HCT116 (cell line): ENCODE data around the gene TMEM184B. TPM values are rescaled to one million over a fixed set of nuclear protein-coding genes. Genes with fewer than 3 reads are reported as not detected.

Source experiments
- ATAC-seq: fragments of 200-7000 bp; cut with Tn5 transposase; 2 replicates; pipeline ENCODE4 v1.9.1; 2020; ENCODE audit warnings: mild to moderate bottlenecking, moderate library complexity
- BruUV-seq: library from RNA; stranded (reverse); fragments of 400-500 nt; replicated peaks from 2 replicates; lab custom pipeline; 2021; lab: Mats Ljungman, UMichigan
- CTCF ChIA-PET: fragments of 300-600 bp; sonication (Branson Sonifier 250); formaldehyde crosslinking; loops from one replicate; lab custom pipeline; 2021; ENCODE audit warnings: antibody characterized with exemption; lab: Charles Lee
- POLR2A ChIA-PET: fragments of 300-600, 350-600 bp; sonication (Branson Sonifier 250); formaldehyde crosslinking; loops from one replicate; lab custom pipeline; 2021; ENCODE audit warnings: antibody characterized with exemption; lab: Charles Lee
- RAD21 ChIA-PET, 2 experiments: fragments of 300-600 bp; sonication (Branson Sonifier 250); formaldehyde crosslinking; loops; one replicate each; lab custom pipeline; 2023; ENCODE audit warnings: low total read pairs in 2 of 2; ENCODE audit not compliant: uncharacterized antibody in 2 of 2, unreplicated experiment in 2 of 2, low non-redundant PET in 1 of 2; lab: Charles Lee
- DNase-seq: peaks from one replicate; pipeline ENCODE4 v3.0.0-alpha.2; 2010; ENCODE audit warnings: low read depth, low spot score
- H2AFZ ChIP-seq: fragments of 200-600 bp; shearing (Covaris generic), sonication (generic); 2 replicates; pipeline ENCODE4 v1.6.1; 2017; ENCODE audit warnings: low read depth, mixed run types, mixed read lengths, antibody characterized with exemption, low read length; ENCODE audit not compliant: poor library complexity, severe bottlenecking
- H3K27ac ChIP-seq: 2 replicates; pipeline ENCODE4 v1.5.1; 2012; ENCODE audit warnings: low read depth, low read length
- H3K27me3 ChIP-seq: fragments of 200-600 bp; sonication (generic); 2 replicates; pipeline ENCODE4 v1.6.1; 2016; ENCODE audit warnings: mixed run types, low read length, mixed read lengths; ENCODE audit not compliant: insufficient read depth
- H3K36me3 ChIP-seq, 2 experiments: fragments of 200-500 bp in 1 of 2; fragments of 200-600 bp in 1 of 2; sonication (Bioruptor generic) in 1 of 2; sonication (generic) in 1 of 2; 2 replicates each; pipeline versions ENCODE4 v1.5.1 to v1.6.1; 2014 to 2016; ENCODE audit warnings: low read length in 2 of 2, inconsistent platforms in 1 of 2, mixed read lengths in 1 of 2, mixed run types in 1 of 2; ENCODE audit not compliant: insufficient read depth in 2 of 2, control insufficient read depth in 1 of 2
- H3K4me1 ChIP-seq, 2 experiments: fragments of 200-600 bp in 1 of 2; sonication (generic) in 1 of 2; 2 replicates each; pipeline versions ENCODE4 v1.5.1 to v1.6.1; 2012 to 2017; ENCODE audit warnings: low read length in 2 of 2, inconsistent platforms in 1 of 2, mild to moderate bottlenecking in 1 of 2, mixed read lengths in 1 of 2, mixed run types in 1 of 2, moderate library complexity in 1 of 2; ENCODE audit not compliant: insufficient read depth in 2 of 2, control insufficient read depth in 1 of 2
- H3K4me2 ChIP-seq: fragments of 200-600 bp; sonication (generic); 2 replicates; pipeline ENCODE4 v1.6.1; 2017; ENCODE audit warnings: mixed run types, low read length, mixed read lengths
- H3K4me3 ChIP-seq, 2 experiments: fragments of 200-600 bp in 1 of 2; sonication (generic) in 1 of 2; replicated peaks in 1 of 2; 2 replicates each; pipeline ENCODE4 v1.5.1; 2011 to 2016; ENCODE audit warnings: low read length in 2 of 2, control low read depth in 1 of 2, low read depth in 1 of 2, mild to moderate bottlenecking in 1 of 2, mixed read lengths in 1 of 2, mixed run types in 1 of 2
- H3K79me2 ChIP-seq: fragments of 200-600 bp; sonication (generic); 2 replicates; pipeline ENCODE4 v1.6.1; 2017; ENCODE audit warnings: mild to moderate bottlenecking, mixed run types, low read length, moderate library complexity, mixed read lengths; ENCODE audit not compliant: insufficient read depth
- H3K9ac ChIP-seq: fragments of 200-600 bp; sonication (generic); 2 replicates; pipeline ENCODE4 v1.6.1; 2016; ENCODE audit warnings: low read length, mixed read lengths
- H3K9me2 ChIP-seq: fragments of 200-600 bp; sonication (generic), shearing (Covaris generic); 2 replicates; pipeline ENCODE4 v1.6.1; 2017; ENCODE audit warnings: mixed run types, mild to moderate bottlenecking, moderate library complexity; ENCODE audit not compliant: insufficient read depth
- H3K9me3 ChIP-seq, 2 experiments: fragments of 200-500 bp in 1 of 2; fragments of 200-600 bp in 1 of 2; sonication (Bioruptor generic) in 1 of 2; sonication (generic) in 1 of 2; 2 replicates each; pipeline ENCODE4 v1.6.1; 2014 to 2017; ENCODE audit warnings: low read length in 2 of 2, mixed read lengths in 2 of 2, inconsistent platforms in 1 of 2, low read depth in 1 of 2, mild to moderate bottlenecking in 1 of 2, mixed run types in 1 of 2, moderate library complexity in 1 of 2; ENCODE audit not compliant: control insufficient read depth in 1 of 2, insufficient read depth in 1 of 2
- H4K20me1 ChIP-seq: fragments of 200-600 bp; sonication (generic), shearing (Covaris generic); 2 replicates; pipeline ENCODE4 v1.6.1; 2017; ENCODE audit warnings: mixed run types, mild to moderate bottlenecking, moderate library complexity; ENCODE audit not compliant: insufficient read depth
- CBX3 ChIP-seq: IDR thresholded peaks from 2 replicates; pipeline ENCODE4 v1.6.1; 2012; ENCODE audit warnings: low read depth
- CEBPB ChIP-seq: IDR thresholded peaks from 2 replicates; pipeline ENCODE4 v1.6.1; 2012; ENCODE audit warnings: low read depth
- FOSL1 ChIP-seq: IDR thresholded peaks from 2 replicates; pipeline ENCODE4 v1.6.1; 2012; ENCODE audit warnings: low read depth
- SIN3A ChIP-seq: IDR thresholded peaks from 2 replicates; pipeline ENCODE4 v1.6.1; 2012; ENCODE audit warnings: low read depth
- YY1 ChIP-seq: IDR thresholded peaks from 2 replicates; pipeline ENCODE4 v1.6.1; 2011; ENCODE audit warnings: low read length, low read depth, moderate library complexity, mild to moderate bottlenecking; ENCODE audit not compliant: insufficient replicate concordance; ENCODE audit errors: extremely low read depth
- intact Hi-C: fragments of 100-400 bp; cut with micrococcal nuclease; formaldehyde crosslinking; loops from 2 replicates; pipeline ENCODE4 v1.10.0; 2022
- total RNA-seq: library from RNA; stranded (reverse); gene quantifications from one replicate; pipeline ENCODE4 v1.2.1, GENCODE V29; 2021; ENCODE audit not compliant: unreplicated experiment
- TF ChIP-seq, protein P1 (sequence below): IDR thresholded peaks from 2 replicates; pipeline ENCODE4 v1.6.1; 2011; ENCODE audit warnings: mild to moderate bottlenecking, low read length, moderate library complexity; ENCODE audit not compliant: insufficient replicate concordance; ENCODE audit errors: extremely low read depth
- TF ChIP-seq, protein P2 (sequence below), 3 experiments: fragments of 200-600 bp in 1 of 3; sonication (generic) in 1 of 3; IDR thresholded peaks in 2 of 3; conservative IDR thresholded peaks in 1 of 3; 2 replicates each; pipeline ENCODE4 v1.5.1; 2012 to 2017; ENCODE audit warnings: low read depth in 2 of 3, low read length in 2 of 3, antibody characterized with exemption in 1 of 3, borderline replicate concordance in 1 of 3, control low read depth in 1 of 3, mild to moderate bottlenecking in 1 of 3, mixed read lengths in 1 of 3, mixed run types in 1 of 3, moderate library complexity in 1 of 3; ENCODE audit not compliant: insufficient read depth in 1 of 3
- TF ChIP-seq, protein P3 (sequence below): IDR thresholded peaks from 2 replicates; pipeline ENCODE4 v1.6.1; 2012; ENCODE audit warnings: low read depth

Gene TMEM184B
- total RNA-seq, 1 experiment from 2014 or later: 66.0 TPM

DNA sequence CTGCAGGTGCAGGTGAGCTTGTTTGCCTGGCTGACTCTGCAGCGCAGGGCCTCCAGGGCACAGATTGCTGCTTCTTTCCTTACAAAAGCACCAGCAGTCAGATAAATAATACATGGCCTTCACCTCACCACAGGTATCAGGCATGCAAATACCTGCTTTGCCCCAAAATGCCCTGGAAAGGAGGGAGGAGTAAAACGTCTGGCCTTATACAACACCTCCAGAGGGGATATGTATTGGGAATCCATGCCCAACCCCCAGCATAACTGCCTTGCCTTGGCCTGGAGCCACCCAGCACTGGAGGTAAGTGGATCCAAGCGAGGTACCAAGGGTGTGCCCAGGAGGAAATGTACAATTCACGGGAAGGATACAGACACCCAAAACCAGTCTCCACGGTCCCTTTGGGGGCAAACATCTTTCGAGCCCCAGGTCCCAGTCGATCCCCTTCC is 860 bp downstream of the TMEM184B start (continued):
- TF ChIP-seq, protein P1, sequence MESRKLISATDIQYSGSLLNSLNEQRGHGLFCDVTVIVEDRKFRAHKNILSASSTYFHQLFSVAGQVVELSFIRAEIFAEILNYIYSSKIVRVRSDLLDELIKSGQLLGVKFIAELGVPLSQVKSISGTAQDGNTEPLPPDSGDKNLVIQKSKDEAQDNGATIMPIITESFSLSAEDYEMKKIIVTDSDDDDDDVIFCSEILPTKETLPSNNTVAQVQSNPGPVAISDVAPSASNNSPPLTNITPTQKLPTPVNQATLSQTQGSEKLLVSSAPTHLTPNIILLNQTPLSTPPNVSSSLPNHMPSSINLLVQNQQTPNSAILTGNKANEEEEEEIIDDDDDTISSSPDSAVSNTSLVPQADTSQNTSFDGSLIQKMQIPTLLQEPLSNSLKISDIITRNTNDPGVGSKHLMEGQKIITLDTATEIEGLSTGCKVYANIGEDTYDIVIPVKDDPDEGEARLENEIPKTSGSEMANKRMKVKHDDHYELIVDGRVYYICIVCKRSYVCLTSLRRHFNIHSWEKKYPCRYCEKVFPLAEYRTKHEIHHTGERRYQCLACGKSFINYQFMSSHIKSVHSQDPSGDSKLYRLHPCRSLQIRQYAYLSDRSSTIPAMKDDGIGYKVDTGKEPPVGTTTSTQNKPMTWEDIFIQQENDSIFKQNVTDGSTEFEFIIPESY: no peak

DNA sequence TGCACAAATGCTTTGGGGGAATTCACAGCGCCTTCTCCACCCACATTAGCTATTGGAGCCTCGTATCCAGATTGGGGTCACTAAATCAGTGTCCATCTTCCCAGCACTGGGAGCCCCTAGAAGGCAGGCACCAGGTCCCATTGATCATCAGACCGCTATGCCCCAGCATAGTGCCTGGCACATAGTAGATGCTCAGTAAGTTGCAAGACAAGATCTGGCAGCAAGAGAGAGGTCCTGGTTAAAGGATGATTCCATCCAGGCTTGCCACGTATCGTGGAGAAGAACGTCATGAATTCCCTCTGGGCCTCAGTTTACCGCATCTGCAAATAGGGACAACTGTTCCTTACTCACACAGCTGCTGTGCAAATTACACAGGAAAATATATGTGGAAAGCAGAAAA is 1.7 kb downstream of the TMEM184B start:
- TF ChIP-seq, protein P2, sequence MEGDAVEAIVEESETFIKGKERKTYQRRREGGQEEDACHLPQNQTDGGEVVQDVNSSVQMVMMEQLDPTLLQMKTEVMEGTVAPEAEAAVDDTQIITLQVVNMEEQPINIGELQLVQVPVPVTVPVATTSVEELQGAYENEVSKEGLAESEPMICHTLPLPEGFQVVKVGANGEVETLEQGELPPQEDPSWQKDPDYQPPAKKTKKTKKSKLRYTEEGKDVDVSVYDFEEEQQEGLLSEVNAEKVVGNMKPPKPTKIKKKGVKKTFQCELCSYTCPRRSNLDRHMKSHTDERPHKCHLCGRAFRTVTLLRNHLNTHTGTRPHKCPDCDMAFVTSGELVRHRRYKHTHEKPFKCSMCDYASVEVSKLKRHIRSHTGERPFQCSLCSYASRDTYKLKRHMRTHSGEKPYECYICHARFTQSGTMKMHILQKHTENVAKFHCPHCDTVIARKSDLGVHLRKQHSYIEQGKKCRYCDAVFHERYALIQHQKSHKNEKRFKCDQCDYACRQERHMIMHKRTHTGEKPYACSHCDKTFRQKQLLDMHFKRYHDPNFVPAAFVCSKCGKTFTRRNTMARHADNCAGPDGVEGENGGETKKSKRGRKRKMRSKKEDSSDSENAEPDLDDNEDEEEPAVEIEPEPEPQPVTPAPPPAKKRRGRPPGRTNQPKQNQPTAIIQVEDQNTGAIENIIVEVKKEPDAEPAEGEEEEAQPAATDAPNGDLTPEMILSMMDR (IDR thresholded peaks at IDR 0.05 in 2 of 3, conservative IDR thresholded peaks at IDR 0.05 in 1 of 3; ENCODE audit: borderline replicate concordance in 1 of 3, insufficient read depth in 1 of 3, low read depth in 2 of 3, low read length in 2 of 3): no peak
- TF ChIP-seq, protein P3, sequence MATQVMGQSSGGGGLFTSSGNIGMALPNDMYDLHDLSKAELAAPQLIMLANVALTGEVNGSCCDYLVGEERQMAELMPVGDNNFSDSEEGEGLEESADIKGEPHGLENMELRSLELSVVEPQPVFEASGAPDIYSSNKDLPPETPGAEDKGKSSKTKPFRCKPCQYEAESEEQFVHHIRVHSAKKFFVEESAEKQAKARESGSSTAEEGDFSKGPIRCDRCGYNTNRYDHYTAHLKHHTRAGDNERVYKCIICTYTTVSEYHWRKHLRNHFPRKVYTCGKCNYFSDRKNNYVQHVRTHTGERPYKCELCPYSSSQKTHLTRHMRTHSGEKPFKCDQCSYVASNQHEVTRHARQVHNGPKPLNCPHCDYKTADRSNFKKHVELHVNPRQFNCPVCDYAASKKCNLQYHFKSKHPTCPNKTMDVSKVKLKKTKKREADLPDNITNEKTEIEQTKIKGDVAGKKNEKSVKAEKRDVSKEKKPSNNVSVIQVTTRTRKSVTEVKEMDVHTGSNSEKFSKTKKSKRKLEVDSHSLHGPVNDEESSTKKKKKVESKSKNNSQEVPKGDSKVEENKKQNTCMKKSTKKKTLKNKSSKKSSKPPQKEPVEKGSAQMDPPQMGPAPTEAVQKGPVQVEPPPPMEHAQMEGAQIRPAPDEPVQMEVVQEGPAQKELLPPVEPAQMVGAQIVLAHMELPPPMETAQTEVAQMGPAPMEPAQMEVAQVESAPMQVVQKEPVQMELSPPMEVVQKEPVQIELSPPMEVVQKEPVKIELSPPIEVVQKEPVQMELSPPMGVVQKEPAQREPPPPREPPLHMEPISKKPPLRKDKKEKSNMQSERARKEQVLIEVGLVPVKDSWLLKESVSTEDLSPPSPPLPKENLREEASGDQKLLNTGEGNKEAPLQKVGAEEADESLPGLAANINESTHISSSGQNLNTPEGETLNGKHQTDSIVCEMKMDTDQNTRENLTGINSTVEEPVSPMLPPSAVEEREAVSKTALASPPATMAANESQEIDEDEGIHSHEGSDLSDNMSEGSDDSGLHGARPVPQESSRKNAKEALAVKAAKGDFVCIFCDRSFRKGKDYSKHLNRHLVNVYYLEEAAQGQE: no peak
- TF ChIP-seq FOSL1 (no peak), SIN3A (no peak), CBX3 (no peak), CEBPB (no peak), YY1 (no peak)
- DNase-seq (no peak), ATAC-seq (no peak)
- H3K9me3 ChIP-seq: no peaks in the 10 kb centered on the region
- H3K79me2 ChIP-seq: peaks cover 61% of the 10 kb centered on the region
- ChIA-PET POLR2A (no interaction called here), CTCF (interaction anchor here (0.8 kb wide), 1 partner anchor 9 kb away, joined by 4 read pairs; no protein-coding TSS in a partner anchor), RAD21 (no interaction called here)
- no peak overlapping the region for H3K9ac ChIP-seq
- no peaks in the 10 kb centered on the region for H3K9me2 ChIP-seq
- H2AFZ ChIP-seq: no peak overlapping the region
- peak overlapping the region in 1 of 2 experiments; percentile 88; a peak in 1 of 4 replicates for H3K4me3 ChIP-seq
- intact Hi-C loops: no loop called here
- no peak overlapping the region for H3K27ac ChIP-seq
- H3K4me1 ChIP-seq: peaks cover 20 to 34% of the 10 kb centered on the region in 2 experiments; a peak in 3 of 4 replicates
- H4K20me1 ChIP-seq: no peaks in the 10 kb centered on the region
- no peaks in the 10 kb centered on the region for H3K36me3 ChIP-seq
- H3K4me2 ChIP-seq: peak overlapping the region; percentile 85
- H3K27me3 ChIP-seq: no peaks in the 10 kb centered on the region
- BruUV-seq: TSS peak; percentile 51
